Coronary artery (tissue), 2 donors: Measurements from ENCODE around the gene PCSK5.

Experiments
- DNase-seq: peaks from one replicate; pipeline ENCODE4 v3.0.0-alpha.2; 2017; ENCODE audit warnings: low spot score
- H3K27ac ChIP-seq, 2 donors: fragments of 200-600 bp; sonication (generic); one replicate each; pipeline ENCODE4 v1.5.1; 2016 to 2019
- H3K4me3 ChIP-seq: fragments of 200-600 bp; sonication (generic); 2 replicates; pipeline ENCODE4 v1.5.1; 2016; ENCODE audit warnings: mild to moderate bottlenecking, moderate library complexity
- TF ChIP-seq, protein P1 (sequence below): fragments of 200-600 bp; sonication (generic); IDR thresholded peaks from one replicate; pipeline ENCODE4 v1.5.1; 2019; ENCODE audit warnings: antibody characterized with exemption

Gene PCSK5

DNA sequence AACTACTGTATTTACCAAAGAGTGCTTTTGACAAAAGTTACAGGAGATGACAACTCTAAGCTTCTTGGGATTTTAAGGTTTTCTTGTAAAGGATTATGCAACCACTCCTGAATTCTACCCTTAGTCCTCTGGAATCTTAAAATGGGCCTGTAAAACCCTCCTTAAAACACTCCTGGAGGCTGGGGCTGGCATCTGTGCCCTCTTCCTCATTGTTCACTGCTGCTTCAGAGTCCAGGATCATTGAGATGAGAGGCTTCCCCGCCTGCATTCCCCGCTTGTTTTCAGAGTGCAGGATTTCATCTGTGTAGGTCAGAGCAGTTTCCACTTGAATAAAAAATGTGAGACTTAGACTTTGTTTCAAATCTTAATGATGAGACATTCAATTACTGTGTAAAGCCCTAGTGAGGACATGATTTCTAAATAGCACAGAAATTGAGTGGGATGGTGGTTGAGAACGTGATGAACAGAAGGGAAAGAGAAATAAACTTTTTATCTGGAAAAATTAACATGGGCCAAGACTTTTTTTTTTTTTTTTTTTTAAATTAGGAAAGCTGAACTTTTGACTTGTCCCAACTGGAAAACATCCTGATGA lies 40.4 kb downstream of the PCSK5 start:
- peak overlapping the region; percentile 37 to 38 for H3K27ac ChIP-seq

DNA sequence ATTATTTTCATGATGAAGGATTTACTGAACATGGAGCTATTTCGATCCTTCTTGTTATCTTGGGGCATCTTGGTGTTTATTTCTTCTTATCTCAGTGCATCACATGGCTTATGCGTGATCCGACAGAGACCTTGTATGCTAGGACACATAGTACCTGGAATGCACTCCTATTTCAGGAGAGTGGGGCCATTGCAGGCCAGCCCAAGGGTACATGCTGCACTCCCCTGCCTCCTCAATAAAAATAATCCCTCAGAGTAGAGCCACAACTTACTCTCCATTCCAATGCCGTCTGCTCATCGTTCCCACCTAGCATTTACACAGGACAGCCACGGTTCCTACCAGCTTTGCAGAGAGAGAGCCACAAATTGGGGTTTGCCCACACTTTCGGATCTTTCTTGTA lies 43.5 kb downstream of the PCSK5 start:
- no peak overlapping the region for H3K4me3 ChIP-seq
- TF ChIP-seq, protein P1, sequence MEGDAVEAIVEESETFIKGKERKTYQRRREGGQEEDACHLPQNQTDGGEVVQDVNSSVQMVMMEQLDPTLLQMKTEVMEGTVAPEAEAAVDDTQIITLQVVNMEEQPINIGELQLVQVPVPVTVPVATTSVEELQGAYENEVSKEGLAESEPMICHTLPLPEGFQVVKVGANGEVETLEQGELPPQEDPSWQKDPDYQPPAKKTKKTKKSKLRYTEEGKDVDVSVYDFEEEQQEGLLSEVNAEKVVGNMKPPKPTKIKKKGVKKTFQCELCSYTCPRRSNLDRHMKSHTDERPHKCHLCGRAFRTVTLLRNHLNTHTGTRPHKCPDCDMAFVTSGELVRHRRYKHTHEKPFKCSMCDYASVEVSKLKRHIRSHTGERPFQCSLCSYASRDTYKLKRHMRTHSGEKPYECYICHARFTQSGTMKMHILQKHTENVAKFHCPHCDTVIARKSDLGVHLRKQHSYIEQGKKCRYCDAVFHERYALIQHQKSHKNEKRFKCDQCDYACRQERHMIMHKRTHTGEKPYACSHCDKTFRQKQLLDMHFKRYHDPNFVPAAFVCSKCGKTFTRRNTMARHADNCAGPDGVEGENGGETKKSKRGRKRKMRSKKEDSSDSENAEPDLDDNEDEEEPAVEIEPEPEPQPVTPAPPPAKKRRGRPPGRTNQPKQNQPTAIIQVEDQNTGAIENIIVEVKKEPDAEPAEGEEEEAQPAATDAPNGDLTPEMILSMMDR, result no peak
- no peak for DNase-seq
- H3K27ac ChIP-seq, result no peak overlapping the region

More for the DNA sequence above, 40.4 kb downstream of the PCSK5 start:
- H3K4me3 ChIP-seq, result no peak overlapping the region
- no peak for DNase-seq
- TF ChIP-seq, protein P1, result no peak

DNA sequence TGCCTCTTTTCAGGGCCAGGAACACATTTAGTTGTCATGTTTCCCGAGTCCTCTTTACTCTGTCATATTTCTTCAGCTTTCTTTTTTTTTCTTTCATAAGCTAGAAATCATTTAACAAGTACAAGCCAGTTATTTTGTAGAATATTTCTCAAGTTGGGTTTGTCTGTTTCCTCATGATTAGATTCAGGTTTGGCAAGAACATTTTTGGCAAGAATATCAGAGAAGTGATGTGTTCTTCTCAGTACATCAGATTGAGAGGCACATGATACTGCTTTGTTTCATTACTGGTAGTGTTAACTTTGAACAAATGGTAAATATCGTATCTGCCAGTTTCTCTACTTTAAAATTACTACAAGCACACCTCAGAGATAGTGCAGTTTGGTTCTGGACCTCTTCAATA lies 45.1 kb downstream of the PCSK5 start:
- no peak overlapping the region for H3K4me3 ChIP-seq
- TF ChIP-seq, protein P1, result no peak
- no peak for DNase-seq
- no peak overlapping the region for H3K27ac ChIP-seq

DNA sequence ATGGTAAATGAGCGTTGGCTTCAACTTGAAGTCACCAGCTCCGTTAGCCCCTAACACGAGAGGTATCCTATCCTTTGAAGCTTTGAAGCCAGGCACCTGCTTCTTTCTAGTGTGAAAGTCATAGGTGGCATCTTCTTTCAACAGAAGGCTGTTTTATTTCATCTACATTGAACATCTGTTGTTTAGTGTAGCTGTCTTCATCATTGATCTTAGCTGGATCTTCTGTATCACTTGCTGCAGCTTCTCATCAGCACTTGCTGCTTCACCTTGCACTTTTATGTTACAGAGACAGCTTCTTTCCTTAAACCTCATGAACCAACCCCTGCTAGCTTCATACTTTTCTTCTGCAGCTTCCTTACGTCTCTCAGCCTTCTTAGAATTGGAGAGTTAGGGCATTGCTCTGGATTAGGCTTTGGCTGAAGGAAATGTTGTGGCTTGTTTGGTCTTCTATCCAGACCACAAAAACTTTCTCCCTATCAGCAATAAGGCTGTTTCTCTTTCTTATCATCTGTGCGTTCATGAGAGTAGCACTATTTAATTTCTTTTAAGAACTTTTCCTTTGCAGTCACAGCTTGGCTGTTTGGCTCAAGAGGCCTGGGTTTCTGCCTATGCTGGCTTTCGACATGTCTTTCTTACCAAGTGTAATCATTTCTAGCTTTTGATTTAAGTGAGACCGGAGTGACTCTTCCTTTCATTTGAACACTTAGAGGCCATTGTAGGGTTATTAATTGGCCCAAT lies 47.2 kb downstream of the PCSK5 start:
- no peak overlapping the region for H3K27ac ChIP-seq
- TF ChIP-seq, protein P1, result no peak
- no peak for DNase-seq
- H3K4me3 ChIP-seq, result no peak overlapping the region

DNA sequence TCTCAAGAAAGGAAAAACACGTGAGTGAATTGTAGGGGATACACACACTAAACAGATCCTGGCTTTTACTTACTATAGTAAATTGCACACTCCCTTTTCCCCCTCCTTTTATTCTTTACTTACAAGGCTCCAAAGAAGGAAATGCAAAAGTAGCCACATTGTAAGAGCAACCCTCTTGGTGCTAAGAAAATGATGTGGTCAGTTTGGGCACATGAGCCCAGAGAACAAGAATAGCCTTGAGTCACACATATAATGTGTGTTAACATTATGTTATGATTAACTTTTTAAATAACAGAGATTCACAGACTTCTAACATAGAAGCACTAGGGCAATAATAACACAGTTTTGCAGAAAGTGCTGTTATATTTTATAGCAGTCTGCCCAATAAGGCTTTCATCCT lies 48.5 kb downstream of the PCSK5 start:
- TF ChIP-seq, protein P1, result no peak
- Histone ChIP-seq H3K27ac (no peak overlapping the region), H3K4me3 (no peak overlapping the region)
- no peak for DNase-seq

DNA sequence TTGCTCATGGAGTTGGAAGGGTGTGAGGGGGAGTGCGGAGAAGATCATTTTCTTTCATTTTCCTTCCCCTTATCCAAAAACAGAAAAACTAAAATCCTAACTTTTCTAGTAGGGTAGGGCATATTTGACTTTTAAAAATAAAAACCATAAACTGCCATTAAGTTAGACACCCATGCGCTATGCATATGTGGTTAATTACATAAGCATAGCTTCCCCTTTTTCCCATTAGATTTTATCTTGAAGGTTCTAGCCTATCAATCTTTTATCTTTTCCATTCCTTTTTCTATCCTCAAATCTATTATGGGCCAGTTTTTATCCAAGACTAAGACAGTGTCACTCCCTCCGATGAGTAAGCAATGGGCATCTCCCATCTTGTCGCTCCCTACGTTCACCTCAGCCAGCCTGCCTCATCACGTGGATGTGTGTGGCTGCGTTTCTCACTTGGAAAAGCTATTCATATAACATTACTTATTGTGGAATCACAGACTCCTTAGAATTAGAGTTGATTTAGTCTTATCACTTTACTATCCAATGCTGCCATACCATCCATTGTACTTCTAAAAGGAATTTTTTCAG lies 49.2 kb downstream of the PCSK5 start:
- Histone ChIP-seq H3K27ac (no peak overlapping the region), H3K4me3 (no peak overlapping the region)
- DNase-seq, result no peak
- TF ChIP-seq, protein P1, result no peak

DNA sequence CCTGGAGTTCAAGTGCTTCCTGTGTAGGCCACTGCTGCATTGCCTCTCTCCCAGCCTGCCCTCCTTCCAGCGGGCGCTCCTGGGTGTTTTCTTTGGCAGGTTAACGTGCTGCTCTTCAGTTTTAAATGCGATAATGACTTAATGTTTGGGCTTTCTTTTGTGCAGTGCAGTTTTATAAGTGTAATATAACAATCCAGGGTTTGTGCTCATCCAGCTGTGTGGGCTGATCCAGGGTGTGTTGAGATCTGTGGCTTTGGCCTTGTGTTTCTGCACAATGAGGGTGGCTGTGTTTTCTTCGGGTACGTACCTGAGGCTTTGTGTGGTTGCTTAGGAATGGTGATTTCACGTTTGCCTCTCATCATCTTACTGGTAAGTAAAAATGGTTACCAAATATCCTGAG lies 50.6 kb downstream of the PCSK5 start:
- DNase-seq, result no peak
- Histone ChIP-seq H3K27ac (no peak overlapping the region), H3K4me3 (no peak overlapping the region)
- TF ChIP-seq, protein P1, result no peak
